ENCODE results near the gene ABLIM2. TPM values are rescaled to one million over a fixed set of nuclear protein-coding genes. Genes with fewer than 3 reads are reported as not detected.

ABLIM2 gene
- total RNA-seq, 4 donors from 2014 or later = 9.2 to 24.0 (median 12.3) TPM

- H3K36me3 ChIP-seq = no peaks in the 10 kb centered on the region
- TF ChIP-seq POLR2A (IDR thresholded peaks at IDR 0.05) = no peak
- no peak for TF ChIP-seq CTCF (IDR thresholded peaks at IDR 0.05)
- peaks cover 20 to 36% of the 10 kb centered on the region in 2 donors for H3K4me1 ChIP-seq
- no peak overlapping the region for H3K27ac ChIP-seq
- intact Hi-C loops (cut with DNase I) = no loop called here
- 19 to 55% methylated on average over 5 to 7 of the region's 15 CpGs for WGBS, 2 donors
- H3K4me3 ChIP-seq (replicated peaks in 1 of 3) = peak overlapping the region in 1 of 3 donors; percentile 44
- H3K9me3 ChIP-seq = no peaks in the 10 kb centered on the region
- peak in 1 of 2 donors; percentile 20 for DNase-seq
- no peaks in the 10 kb centered on the region for H3K27me3 ChIP-seq
Measured at GRCh38 chr4:8157496-8157895, 1.1 kb downstream of the ABLIM2 start.

GRCh38 chr4:8156617-8157016 lies 2.0 kb downstream of the ABLIM2 start:
- Histone ChIP-seq H3K4me1 (peaks cover 16 to 30% of the 10 kb centered on the region in 2 donors), H3K27ac (no peak overlapping the region), H3K4me3 (replicated peaks in 1 of 3) (no peak overlapping the region), H3K36me3 (no peaks in the 10 kb centered on the region), H3K27me3 (no peaks in the 10 kb centered on the region), H3K9me3 (no peaks in the 10 kb centered on the region)
- DNase-seq = no peak
- WGBS, 2 donors = 63 to 75% methylated on average over 6 to 7 of the region's 8 CpGs
- TF ChIP-seq POLR2A (IDR thresholded peaks at IDR 0.05) (no peak), CTCF (IDR thresholded peaks at IDR 0.05) (no peak)
- intact Hi-C loops (cut with DNase I) = no loop called here

GRCh38 chr4:8155660-8156421 lies 2.8 kb downstream of the ABLIM2 start:
- intact Hi-C loops (cut with DNase I) = no loop called here
- DNase-seq = no peak
- Histone ChIP-seq H3K27me3 (no peaks in the 10 kb centered on the region), H3K36me3 (no peaks in the 10 kb centered on the region), H3K4me1 (peaks cover 14 to 27% of the 10 kb centered on the region in 2 donors), H3K27ac (no peak overlapping the region), H3K9me3 (no peaks in the 10 kb centered on the region), H3K4me3 (replicated peaks in 1 of 3) (no peak overlapping the region)
- 96% methylated on average over 13 to 14 of the region's 14 CpGs for WGBS, 2 donors
- TF ChIP-seq POLR2A (IDR thresholded peaks at IDR 0.05) (no peak), CTCF (IDR thresholded peaks at IDR 0.05) (no peak)

- H3K4me1 ChIP-seq = peaks cover 14 to 24% of the 10 kb centered on the region in 2 donors
- WGBS, 2 donors = 78 to 87% methylated on average over 6 of the region's 6 CpGs
- H3K4me3 ChIP-seq (replicated peaks in 1 of 3) = no peak overlapping the region
- H3K27ac ChIP-seq = no peak overlapping the region
- intact Hi-C loops (cut with DNase I) = no loop called here
- no peaks in the 10 kb centered on the region for H3K36me3 ChIP-seq
- no peak for DNase-seq
- H3K27me3 ChIP-seq = no peaks in the 10 kb centered on the region
- H3K9me3 ChIP-seq = no peaks in the 10 kb centered on the region
- no peak for TF ChIP-seq POLR2A (IDR thresholded peaks at IDR 0.05)
- no peak for TF ChIP-seq CTCF (IDR thresholded peaks at IDR 0.05)
Measured at GRCh38 chr4:8155048-8155447, 3.6 kb downstream of the ABLIM2 start.

GRCh38 chr4:8153441-8153840 lies 5.2 kb downstream of the ABLIM2 start:
- H3K4me3 ChIP-seq (replicated peaks in 1 of 3) = no peak overlapping the region
- intact Hi-C loops (cut with DNase I) = no loop called here
- H3K27ac ChIP-seq = no peak overlapping the region
- H3K9me3 ChIP-seq = no peaks in the 10 kb centered on the region
- H3K4me1 ChIP-seq = peaks cover 6 to 14% of the 10 kb centered on the region in 2 donors
- H3K36me3 ChIP-seq = no peaks in the 10 kb centered on the region
- TF ChIP-seq CTCF (IDR thresholded peaks at IDR 0.05) (no peak), POLR2A (IDR thresholded peaks at IDR 0.05) (no peak)
- no peaks in the 10 kb centered on the region for H3K27me3 ChIP-seq
- no peak for DNase-seq
- 87% methylated on average over 10 of the region's 10 CpGs for WGBS, 2 donors
